ENCODE data around the gene KRT8. TPM values are rescaled to one million over a fixed set of nuclear protein-coding genes. Genes with fewer than 3 reads are reported as not detected.

Gene KRT8
- total and polyA plus RNA-seq, 10 of the 15 experiments (the other 5 are each of a cell fraction or from before 2014, with no cell fraction given) = 0.11 to 5.6 (median 0.37) TPM; not detected in 1

- ChIA-PET CTCF (interaction anchor here (0.6 kb wide), 1 partner anchor 12 kb away, joined by 3 read pairs; no protein-coding TSS in a partner anchor), POLR2A (no interaction called here), RAD21 (ENCODE audit: unreplicated experiment) (no interaction called here), SMC1A (ENCODE audit: uncharacterized antibody, unreplicated experiment) (no interaction called here)
- in situ Hi-C loops (cut with MboI) (no loop called here), intact Hi-C loops (cut with micrococcal nuclease; ENCODE audit: unreplicated experiment) (no loop called here)
- Histone ChIP-seq H3K27me3 (replicated peaks in 1 of 2; ENCODE audit: control insufficient read depth in 2 of 2, insufficient read depth in 2 of 2, low read length in 1 of 2) (peaks cover 4 to 7% of the 10 kb centered on the region in 2 experiments), H3K36me3 (ENCODE audit: control insufficient read depth in 2 of 2, insufficient read depth in 2 of 2, low read length in 1 of 2) (no peaks in the 10 kb centered on the region), H4K20me1 (ENCODE audit: control insufficient read depth, insufficient read depth) (no peaks in the 10 kb centered on the region; the same call in 1 of the 2 replicates), H3K4me1 (ENCODE audit: control insufficient read depth, insufficient read depth, low read length) (no peaks in the 10 kb centered on the region), H3K9me3 (replicated peaks; ENCODE audit: control insufficient read depth, insufficient read depth, low read length) (no peaks in the 10 kb centered on the region), H3K79me2 (ENCODE audit: control insufficient read depth, insufficient read depth, low read length) (no peaks in the 10 kb centered on the region), H3K9ac (ENCODE audit: control insufficient read depth, insufficient read depth, low read length) (no peak overlapping the region), H2AFZ (ENCODE audit: control insufficient read depth, low read depth, low read length) (no peak overlapping the region), H3K4me3 (no peak overlapping the region), H3K4me2 (ENCODE audit: control insufficient read depth, insufficient read depth) (no peak overlapping the region), H3K27ac (ENCODE audit: control insufficient read depth, insufficient read depth) (no peak overlapping the region)
- FAIRE-seq (no peak), DNase-seq (ENCODE audit: low read depth, low spot score) (no peak), ATAC-seq (no peak)
- WGBS (ENCODE audit: insufficient coverage, insufficient replicate concordance, low lambda C conversion rate, missing lambda C conversion rate) = 20% methylated on average over 3 of the region's 3 CpGs
- no TSS peak for BruUV-seq (replicated peaks)
- no peak for TF ChIP-seq SMAD5 (IDR thresholded peaks at IDR 0.05; ENCODE audit: low read depth)
- no peak for TF ChIP-seq SPI1 (IDR thresholded peaks at IDR 0.05; ENCODE audit: borderline replicate concordance, insufficient read depth, low read depth, low read length)
- no peak for TF ChIP-seq POLR2A (IDR thresholded peaks at IDR 0.05; ENCODE audit: low read depth, low read length)
- no peak for TF ChIP-seq REST (IDR thresholded peaks at IDR 0.05; ENCODE audit: low read depth, low read length)
- no peak for TF ChIP-seq ZNF24 (IDR thresholded peaks at IDR 0.05)
- TF ChIP-seq CHD4 (IDR thresholded peaks at IDR 0.05) = no peak
- TF ChIP-seq, protein P1, sequence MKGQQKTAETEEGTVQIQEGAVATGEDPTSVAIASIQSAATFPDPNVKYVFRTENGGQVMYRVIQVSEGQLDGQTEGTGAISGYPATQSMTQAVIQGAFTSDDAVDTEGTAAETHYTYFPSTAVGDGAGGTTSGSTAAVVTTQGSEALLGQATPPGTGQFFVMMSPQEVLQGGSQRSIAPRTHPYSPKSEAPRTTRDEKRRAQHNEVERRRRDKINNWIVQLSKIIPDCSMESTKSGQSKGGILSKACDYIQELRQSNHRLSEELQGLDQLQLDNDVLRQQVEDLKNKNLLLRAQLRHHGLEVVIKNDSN (IDR thresholded peaks at IDR 0.05; ENCODE audit: borderline replicate concordance, extremely low read length, insufficient read depth, low read depth, low read length) = no peak
- TF ChIP-seq, protein P2, sequence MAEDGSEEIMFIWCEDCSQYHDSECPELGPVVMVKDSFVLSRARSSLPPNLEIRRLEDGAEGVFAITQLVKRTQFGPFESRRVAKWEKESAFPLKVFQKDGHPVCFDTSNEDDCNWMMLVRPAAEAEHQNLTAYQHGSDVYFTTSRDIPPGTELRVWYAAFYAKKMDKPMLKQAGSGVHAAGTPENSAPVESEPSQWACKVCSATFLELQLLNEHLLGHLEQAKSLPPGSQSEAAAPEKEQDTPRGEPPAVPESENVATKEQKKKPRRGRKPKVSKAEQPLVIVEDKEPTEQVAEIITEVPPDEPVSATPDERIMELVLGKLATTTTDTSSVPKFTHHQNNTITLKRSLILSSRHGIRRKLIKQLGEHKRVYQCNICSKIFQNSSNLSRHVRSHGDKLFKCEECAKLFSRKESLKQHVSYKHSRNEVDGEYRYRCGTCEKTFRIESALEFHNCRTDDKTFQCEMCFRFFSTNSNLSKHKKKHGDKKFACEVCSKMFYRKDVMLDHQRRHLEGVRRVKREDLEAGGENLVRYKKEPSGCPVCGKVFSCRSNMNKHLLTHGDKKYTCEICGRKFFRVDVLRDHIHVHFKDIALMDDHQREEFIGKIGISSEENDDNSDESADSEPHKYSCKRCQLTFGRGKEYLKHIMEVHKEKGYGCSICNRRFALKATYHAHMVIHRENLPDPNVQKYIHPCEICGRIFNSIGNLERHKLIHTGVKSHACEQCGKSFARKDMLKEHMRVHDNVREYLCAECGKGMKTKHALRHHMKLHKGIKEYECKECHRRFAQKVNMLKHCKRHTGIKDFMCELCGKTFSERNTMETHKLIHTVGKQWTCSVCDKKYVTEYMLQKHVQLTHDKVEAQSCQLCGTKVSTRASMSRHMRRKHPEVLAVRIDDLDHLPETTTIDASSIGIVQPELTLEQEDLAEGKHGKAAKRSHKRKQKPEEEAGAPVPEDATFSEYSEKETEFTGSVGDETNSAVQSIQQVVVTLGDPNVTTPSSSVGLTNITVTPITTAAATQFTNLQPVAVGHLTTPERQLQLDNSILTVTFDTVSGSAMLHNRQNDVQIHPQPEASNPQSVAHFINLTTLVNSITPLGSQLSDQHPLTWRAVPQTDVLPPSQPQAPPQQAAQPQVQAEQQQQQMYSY (CRISPR knock-in tag; IDR thresholded peaks at IDR 0.05) = no peak
- TF ChIP-seq USF2 (IDR thresholded peaks at IDR 0.05; ENCODE audit: borderline replicate concordance, low read depth, low read length) = no peak
- no peak for TF ChIP-seq BCL11A (IDR thresholded peaks at IDR 0.05; ENCODE audit: low read depth, low read length)
- TF ChIP-seq RBBP5 (conservative IDR thresholded peaks at IDR 0.05) = no peak
- no peak for TF ChIP-seq ATF3 (IDR thresholded peaks at IDR 0.05; ENCODE audit: borderline replicate concordance, extremely low read depth, low read depth, low read length)
- TF ChIP-seq ZNF384 (IDR thresholded peaks at IDR 0.05; ENCODE audit: borderline replicate concordance, low read depth, low read length) = no peak
- TF ChIP-seq, protein P3, sequence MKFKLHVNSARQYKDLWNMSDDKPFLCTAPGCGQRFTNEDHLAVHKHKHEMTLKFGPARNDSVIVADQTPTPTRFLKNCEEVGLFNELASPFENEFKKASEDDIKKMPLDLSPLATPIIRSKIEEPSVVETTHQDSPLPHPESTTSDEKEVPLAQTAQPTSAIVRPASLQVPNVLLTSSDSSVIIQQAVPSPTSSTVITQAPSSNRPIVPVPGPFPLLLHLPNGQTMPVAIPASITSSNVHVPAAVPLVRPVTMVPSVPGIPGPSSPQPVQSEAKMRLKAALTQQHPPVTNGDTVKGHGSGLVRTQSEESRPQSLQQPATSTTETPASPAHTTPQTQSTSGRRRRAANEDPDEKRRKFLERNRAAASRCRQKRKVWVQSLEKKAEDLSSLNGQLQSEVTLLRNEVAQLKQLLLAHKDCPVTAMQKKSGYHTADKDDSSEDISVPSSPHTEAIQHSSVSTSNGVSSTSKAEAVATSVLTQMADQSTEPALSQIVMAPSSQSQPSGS (IDR thresholded peaks at IDR 0.05; ENCODE audit: low read length) = no peak
These were observed 38.0 kb upstream of the KRT8 start for GRCh38 chr12:52942901-52943181.

All from GM12878 (cell line).